ENCODE data around the gene DNAI2. TPM values are rescaled to one million over a fixed set of nuclear protein-coding genes. Genes with fewer than 3 reads are reported as not detected.
A peak's percentile ranks its signal among the peaks of the same experiment; 100 is the strongest.

The DNAI2 gene
- total and polyA plus RNA-seq, 7 donors: 0.10 TPM; not detected in 6

- WGBS, 2 donors: 66 to 76% methylated on average over 10 of the region's 10 CpGs
- H3K4me1 ChIP-seq: peaks cover 0 to 8% (median 4%) of the 10 kb centered on the region in 4 donors
- intact Hi-C loops (cut with DNase I): no loop called here
- H3K27me3 ChIP-seq: peaks cover 0 to 28% (median 5%) of the 10 kb centered on the region in 3 donors
- no peak overlapping the region for H3K27ac ChIP-seq
- no peak overlapping the region for H3K4me3 ChIP-seq
- H3K9me3 ChIP-seq: no peaks in the 10 kb centered on the region
- H3K36me3 ChIP-seq: no peaks in the 10 kb centered on the region
- DNase-seq: no peak
- TF ChIP-seq CTCF (IDR thresholded peaks at IDR 0.05) (no peak), POLR2A (IDR thresholded peaks at IDR 0.05) (no peak), POLR2AphosphoS5 (IDR thresholded peaks at IDR 0.05) (peak in 2 of 4 donors; percentile 30 to 40)
Observed at GRCh38 chr17:74270333-74270732, 3.7 kb upstream of the DNAI2 start.

GRCh38 chr17:74271281-74271680, 2.8 kb upstream of the DNAI2 start:
- DNase-seq: no peak
- TF ChIP-seq POLR2AphosphoS5 (IDR thresholded peaks at IDR 0.05): no peak
- TF ChIP-seq POLR2A (IDR thresholded peaks at IDR 0.05): no peak
- TF ChIP-seq EP300 (IDR thresholded peaks at IDR 0.05): no peak
- TF ChIP-seq CTCF (IDR thresholded peaks at IDR 0.05): no peak
- H3K36me3 ChIP-seq: no peaks in the 10 kb centered on the region
- H3K27me3 ChIP-seq: peaks cover 0 to 37% (median 5%) of the 10 kb centered on the region in 3 donors
- no peak overlapping the region for H3K27ac ChIP-seq
- intact Hi-C loops (cut with DNase I): no loop called here
- H3K4me3 ChIP-seq: no peak overlapping the region
- 82 to 85% methylated on average over 3 of the region's 3 CpGs for WGBS, 2 donors
- peaks cover 0 to 11% (median 4%) of the 10 kb centered on the region in 4 donors for H3K4me1 ChIP-seq
- H3K9me3 ChIP-seq: no peaks in the 10 kb centered on the region

- H3K27ac ChIP-seq: peak overlapping the region; percentile 31 to 52 (median 51)
- TF ChIP-seq EP300 (IDR thresholded peaks at IDR 0.05): no peak
- TF ChIP-seq CTCF (IDR thresholded peaks at IDR 0.05): no peak
- TF ChIP-seq POLR2A (IDR thresholded peaks at IDR 0.05): no peak
- no peak for TF ChIP-seq POLR2AphosphoS5 (IDR thresholded peaks at IDR 0.05)
- no peaks in the 10 kb centered on the region for H3K9me3 ChIP-seq
- H3K4me3 ChIP-seq: no peak overlapping the region
- H3K36me3 ChIP-seq: no peaks in the 10 kb centered on the region
- 74 to 76% methylated on average over 13 of the region's 13 CpGs for WGBS, 2 donors
- peak; percentile 75 for DNase-seq
- intact Hi-C loops (cut with DNase I): no loop called here
- peaks cover 0 to 37% (median 5%) of the 10 kb centered on the region in 3 donors for H3K27me3 ChIP-seq
- peaks cover 0 to 11% (median 4%) of the 10 kb centered on the region in 4 donors for H3K4me1 ChIP-seq
Observed at GRCh38 chr17:74271901-74272561, 2.0 kb upstream of the DNAI2 start.

DNA sequence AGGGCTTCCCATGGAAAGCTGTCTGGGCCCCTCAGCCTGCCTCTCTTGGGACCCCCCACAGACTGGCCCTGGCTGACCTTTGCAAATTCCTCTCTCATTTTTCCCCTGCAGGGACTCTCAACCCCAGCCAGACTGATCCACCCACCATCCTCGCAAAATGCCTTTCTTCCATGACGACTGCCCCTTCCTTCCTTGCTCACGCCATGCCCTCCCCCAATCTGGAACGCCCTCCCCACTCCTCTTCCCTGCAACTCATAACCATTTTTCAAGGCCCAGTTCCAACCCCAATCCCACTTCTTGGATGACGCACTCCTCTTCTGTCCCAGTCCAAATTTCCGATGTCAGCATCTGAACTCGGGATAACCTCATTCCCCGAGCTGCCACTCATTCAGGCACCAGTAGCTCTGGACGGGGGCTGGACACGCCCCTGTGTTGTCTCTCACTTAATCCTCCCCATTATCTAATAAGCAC, 1.3 kb upstream of the DNAI2 start:
- no peak for DNase-seq
- Histone ChIP-seq H3K27me3 (peaks cover 0 to 37% (median 1%) of the 10 kb centered on the region in 3 donors), H3K4me1 (peaks cover 0 to 12% (median 5%) of the 10 kb centered on the region in 4 donors), H3K27ac (peak overlapping the region; percentile 31 to 52 (median 51)), H3K36me3 (no peaks in the 10 kb centered on the region), H3K9me3 (no peaks in the 10 kb centered on the region), H3K4me3 (no peak overlapping the region)
- 67 to 73% methylated on average over 10 of the region's 10 CpGs for WGBS, 2 donors
- intact Hi-C loops (cut with DNase I): no loop called here
- TF ChIP-seq CTCF (IDR thresholded peaks at IDR 0.05) (no peak), EP300 (IDR thresholded peaks at IDR 0.05) (no peak), POLR2A (IDR thresholded peaks at IDR 0.05) (no peak), POLR2AphosphoS5 (IDR thresholded peaks at IDR 0.05) (no peak)

Data from sigmoid colon (tissue), 7 donors.